GM12872 (cell line): ENCODE measurements around the gene SLC2A13.

Experiments
- TF ChIP-seq, protein P1 (sequence below): IDR thresholded peaks from 3 replicates; pipeline ENCODE4 v1.5.1; 2011; ENCODE audit warnings: low read depth, mild to moderate bottlenecking, low read length, moderate library complexity; ENCODE audit not compliant: insufficient read depth

The SLC2A13 gene

DNA sequence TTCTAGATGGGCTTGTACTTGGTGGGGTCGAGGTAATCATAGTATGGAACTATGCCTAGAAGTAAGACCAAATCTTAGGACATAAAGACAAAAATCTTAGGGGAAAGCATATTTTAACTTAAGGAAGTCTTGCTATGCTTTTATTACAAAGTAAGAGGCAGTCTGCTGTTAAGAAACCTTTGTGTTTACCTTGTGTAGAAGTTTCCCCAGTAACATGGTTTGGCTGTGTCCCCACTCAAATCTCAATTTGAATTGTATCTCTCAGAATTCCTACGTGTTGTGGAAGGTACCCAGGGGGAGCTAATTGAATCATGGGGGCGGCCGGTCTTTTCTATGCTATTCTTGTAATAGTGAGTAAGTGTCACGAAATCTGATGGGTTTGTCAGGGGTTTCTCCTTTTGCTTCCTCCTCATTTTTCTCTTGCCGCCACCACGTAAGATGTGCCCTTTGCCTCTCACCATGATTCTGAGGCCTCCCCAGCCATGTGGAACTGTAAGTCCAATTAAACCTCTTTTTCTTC, 323.8 kb downstream of the SLC2A13 start:
- TF ChIP-seq, protein P1, sequence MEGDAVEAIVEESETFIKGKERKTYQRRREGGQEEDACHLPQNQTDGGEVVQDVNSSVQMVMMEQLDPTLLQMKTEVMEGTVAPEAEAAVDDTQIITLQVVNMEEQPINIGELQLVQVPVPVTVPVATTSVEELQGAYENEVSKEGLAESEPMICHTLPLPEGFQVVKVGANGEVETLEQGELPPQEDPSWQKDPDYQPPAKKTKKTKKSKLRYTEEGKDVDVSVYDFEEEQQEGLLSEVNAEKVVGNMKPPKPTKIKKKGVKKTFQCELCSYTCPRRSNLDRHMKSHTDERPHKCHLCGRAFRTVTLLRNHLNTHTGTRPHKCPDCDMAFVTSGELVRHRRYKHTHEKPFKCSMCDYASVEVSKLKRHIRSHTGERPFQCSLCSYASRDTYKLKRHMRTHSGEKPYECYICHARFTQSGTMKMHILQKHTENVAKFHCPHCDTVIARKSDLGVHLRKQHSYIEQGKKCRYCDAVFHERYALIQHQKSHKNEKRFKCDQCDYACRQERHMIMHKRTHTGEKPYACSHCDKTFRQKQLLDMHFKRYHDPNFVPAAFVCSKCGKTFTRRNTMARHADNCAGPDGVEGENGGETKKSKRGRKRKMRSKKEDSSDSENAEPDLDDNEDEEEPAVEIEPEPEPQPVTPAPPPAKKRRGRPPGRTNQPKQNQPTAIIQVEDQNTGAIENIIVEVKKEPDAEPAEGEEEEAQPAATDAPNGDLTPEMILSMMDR = no peak

DNA sequence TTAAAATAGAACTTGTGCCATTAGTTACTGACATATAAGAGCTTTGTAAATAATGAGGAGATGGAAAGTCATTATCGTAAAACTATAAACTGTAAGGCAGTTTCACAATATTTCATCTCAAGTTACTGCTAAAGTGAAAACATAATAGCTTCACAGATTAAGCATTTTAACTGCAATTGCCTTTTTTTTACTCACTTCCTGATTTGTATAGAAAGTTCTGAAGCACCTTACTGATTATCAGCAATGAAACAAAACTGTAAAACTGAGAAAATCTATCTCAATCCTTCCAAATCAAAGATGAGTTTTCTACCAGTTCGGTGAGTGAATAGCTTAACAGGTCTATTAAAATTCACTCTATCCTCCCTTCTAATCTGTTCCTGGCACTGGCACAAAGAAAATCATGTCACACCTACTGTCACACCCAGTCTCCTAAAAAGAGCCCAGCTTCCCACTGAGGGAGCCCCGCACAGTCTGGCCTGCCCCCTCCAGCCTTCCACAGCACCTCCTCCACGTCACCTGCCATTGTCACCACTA, 324.9 kb downstream of the SLC2A13 start:
- TF ChIP-seq, protein P1 = no peak

DNA sequence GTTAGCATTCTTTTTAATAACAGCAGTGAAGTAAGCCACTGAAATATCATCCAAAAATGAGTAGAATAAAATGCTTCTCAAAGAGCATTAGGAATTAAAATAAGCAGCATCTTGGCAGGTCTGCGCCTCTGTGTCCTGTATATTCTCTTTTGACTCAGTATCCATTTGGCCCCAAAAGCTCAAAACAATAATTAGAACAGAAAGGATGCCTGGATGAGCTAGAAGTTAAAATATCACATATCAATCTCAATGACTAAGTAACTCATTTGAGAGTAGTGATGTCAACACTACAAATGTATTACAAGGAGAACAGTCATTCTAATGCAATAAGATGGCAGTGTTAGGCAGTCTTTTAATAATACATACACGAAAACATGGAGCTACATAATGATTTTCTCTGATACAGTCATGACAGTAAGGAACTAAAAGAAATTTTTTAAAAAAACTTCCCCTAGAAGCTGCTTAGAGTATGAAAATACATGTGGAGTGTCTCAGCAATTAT, 325.4 kb downstream of the SLC2A13 start:
- TF ChIP-seq, protein P1 = no peak

GRCh38 chr12:39779768-39780340, 326.0 kb downstream of the SLC2A13 start:
- TF ChIP-seq, protein P1 = no peak

GRCh38 chr12:39777465-39777864, 328.4 kb downstream of the SLC2A13 start:
- TF ChIP-seq, protein P1 = no peak

GRCh38 chr12:39773266-39773665, 332.6 kb downstream of the SLC2A13 start:
- TF ChIP-seq, protein P1 = no peak

- TF ChIP-seq, protein P1 = no peak
Measured at GRCh38 chr12:39772821-39773259, 333.0 kb downstream of the SLC2A13 start.
